ENCODE measurements around the gene TUT7. TPM values are rescaled to one million over a fixed set of nuclear protein-coding genes. Genes with fewer than 3 reads are reported as not detected.
"Not testable (repeated sequence)": the region's sequence is repeated elsewhere in the genome, so short reads cannot be mapped to it uniquely, and the experiment has no call there.

The TUT7 gene
- total RNA-seq, 1 donor from 2014 or later, result 34.0 TPM

DNA sequence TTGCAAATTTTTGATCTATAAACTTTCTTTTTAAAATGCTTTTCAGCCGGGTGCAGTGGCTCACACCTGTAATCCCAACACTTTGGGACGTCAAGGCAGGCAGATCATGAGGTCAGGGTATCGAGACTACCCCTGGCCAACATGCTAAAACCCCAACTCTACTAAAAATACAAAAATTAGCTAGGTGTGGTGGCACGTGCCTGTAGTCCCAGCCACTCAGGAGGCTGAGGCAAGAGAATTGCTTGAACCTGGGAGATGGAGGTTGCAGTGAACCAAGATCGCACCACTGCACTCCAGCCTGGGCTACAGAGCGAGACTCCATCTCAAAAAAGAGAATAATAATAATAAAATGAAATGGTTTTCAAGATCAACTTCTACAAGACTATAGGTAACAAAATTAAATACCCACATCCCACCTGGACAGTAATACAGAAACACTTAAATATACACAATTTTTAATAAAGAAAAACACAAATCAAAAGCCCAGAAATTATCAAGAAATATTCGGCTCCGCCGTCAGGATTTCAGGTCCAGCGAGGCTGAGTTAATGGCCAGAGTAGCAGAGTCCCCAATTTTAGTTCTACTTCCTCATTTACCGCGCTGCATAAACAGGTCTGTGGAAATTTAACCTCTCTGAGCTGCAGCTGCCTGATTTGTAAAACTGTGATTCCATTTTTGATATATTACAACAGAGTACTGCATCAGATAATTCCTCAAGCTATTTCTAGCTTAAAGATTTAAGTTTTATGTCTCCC, 4.0 kb downstream of the TUT7 start:
- no peak for DNase-seq

DNA sequence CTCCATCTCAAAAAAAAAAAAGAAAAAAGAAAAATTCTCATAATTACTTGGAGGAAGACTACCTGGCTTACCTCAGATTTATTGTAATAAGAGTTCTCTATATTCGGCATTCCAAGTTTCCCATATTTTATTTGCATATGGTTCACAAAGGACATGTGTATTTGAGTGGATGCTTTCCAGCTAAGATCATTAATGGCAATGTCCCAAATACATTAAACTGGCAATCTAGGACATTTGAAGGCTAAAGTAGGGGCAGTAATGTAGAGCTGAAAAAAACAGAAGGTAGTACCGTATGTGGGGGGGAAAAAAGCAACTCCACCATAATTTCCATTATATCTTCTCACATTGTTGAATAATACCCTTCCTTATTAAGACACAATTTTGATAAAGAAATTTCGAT, 4.9 kb downstream of the TUT7 start:
- no peak for DNase-seq

DNA sequence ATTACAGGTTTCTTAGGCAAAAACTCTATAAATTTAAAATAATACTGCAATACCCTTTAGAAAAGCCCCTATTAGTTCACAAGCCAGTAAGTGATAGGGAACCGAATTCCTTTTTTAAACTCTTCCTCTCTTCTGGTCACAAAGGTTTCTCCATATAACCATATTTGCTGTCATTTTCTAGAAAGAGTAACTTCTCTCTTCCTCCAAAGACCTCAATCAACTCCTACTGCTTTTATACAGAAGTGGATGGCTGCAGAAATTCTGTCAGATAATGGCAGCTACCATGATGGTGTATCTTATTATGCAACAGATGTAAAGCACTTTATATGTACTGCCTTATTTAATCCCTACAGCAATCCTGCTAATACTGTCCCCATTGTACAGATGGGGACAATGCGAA, 6.2 kb downstream of the TUT7 start:
- no peak for DNase-seq

DNA sequence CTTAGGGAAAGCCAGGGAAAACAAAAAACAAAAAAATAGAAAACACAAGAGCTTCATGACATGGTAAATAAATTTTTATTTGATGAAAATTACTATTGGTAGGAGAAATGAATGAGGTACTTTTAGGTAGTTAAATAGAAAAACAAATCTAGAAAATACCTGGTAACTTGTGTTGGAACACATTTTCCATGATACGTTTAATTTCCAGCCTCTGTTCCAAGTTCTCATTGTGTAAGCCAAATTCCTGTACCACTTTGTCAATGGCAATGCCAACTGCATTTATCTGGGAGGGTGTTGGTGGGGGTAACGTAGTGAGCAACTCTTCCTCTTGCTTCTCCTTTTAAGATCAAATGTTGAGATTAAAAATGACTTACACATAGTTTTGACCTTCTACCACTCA, 9.4 kb downstream of the TUT7 start:
- no peak for DNase-seq

DNA sequence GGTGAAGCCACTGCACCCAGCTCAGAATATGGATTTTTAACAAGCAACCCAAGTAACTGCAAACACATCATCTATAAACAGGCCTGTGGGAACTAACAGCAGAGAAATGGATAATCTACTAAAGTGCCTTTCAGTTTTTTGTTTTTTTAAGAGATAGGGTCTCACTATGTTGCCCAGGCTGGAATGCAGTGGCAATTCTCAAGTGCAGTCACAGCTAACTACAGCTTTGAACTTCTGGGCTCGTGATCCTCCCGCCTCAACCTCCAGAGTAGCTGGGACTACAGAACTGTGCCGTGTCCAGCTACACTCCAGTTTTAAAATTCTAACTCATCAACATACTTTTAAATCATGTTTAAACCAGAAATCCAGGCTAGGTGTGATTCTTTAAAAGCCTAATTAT, 11.9 kb downstream of the TUT7 start:
- no peak for DNase-seq

DNA sequence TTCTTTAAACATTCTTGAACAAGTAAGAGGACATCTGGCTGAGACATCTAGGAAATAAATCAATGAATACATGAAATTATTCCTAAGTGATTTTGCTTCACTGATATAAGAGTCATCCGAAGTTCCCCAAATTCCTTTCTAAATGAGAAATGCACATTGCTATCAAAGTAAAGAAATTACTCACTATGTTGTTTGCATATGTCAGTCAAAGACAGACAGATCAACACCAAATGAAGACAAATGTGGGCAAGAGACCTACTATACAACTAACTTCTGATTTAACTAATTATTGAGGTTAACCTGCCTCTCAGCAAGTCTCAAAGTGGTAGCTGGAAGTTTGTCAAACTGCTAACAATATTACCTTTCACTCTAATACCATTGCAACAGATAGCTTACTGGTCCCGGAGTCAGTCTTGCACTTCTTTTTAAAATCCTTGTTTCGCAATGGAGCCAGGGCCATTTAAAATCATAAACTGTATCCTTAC, 13.2 kb downstream of the TUT7 start:
- no peak for DNase-seq

DNA sequence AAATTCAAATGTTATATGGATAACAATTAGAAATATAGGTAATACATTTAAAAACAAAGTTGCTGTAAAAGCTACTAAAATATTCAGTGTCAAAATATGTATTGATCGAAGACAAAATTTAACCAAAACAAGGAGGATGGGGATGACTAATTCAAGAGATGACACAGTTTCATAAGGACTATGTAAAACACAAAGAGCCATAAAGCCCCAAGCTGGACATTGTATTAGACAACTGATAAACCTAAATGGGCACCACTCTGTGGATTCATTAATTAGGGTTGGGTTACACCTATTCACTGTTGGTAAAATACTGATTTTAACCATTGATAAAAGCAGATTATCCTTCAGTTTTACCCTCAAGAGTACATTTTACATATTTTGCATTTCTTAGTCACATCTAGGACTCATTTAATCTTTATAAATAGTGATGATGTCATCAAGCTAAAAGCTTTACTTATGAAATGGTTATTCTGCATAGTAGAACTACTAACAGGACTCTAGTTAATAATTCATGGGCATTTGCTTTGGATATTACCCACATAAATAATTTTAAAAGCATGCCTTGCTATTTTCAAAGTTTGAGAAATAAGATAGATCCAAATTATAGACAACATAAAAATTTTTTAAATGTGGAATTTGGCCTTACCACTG, 13.7 kb downstream of the TUT7 start:
- DNase-seq, result no peak

DNA sequence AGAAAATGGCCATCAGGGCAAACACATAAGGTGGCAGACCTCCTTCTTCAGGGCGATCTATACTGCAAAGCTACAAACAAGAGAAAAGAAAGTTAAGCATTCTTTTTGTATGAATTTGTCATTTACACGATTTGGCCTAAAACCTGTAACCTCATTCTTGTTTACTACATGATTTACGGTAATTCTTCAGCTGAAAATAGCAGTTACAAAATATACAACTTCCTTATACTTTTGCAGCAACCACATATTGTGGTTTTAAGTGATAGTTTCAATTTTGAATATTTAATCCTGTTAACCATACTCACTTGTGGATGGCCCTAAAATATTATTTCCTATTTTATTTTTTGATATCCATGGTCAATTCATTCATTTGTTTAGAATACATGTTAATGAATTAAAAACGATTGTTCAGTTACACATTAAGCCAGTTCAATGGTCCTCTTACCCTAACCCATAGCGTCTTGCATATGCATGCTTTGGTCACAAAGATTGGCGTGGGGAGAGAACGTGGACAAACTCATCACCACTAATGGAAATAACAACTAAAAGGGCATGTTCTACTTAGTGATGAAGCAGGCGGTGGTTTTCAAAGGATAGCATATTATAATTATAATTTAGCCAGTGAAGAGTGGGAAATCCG, 16.6 kb downstream of the TUT7 start:
- DNase-seq, result no peak

DNA sequence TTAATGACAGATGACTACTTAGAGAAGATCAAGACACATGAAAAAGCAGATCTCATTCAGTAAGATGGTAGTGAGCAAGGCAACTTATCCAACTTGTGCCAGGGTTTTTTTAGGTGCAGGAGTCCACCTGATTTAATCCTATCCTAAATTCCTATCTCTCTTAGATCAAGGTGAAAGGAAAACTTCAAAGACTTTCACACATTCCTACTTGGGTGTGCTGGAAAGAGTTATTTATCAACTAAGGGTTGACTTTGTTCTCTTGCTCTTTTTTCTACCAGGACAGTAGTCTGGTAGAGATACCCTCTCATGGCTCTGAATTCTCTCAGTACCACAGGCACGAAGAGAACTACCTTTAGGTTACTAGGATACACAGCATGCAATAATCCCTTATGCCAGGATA, 18.2 kb downstream of the TUT7 start:
- no peak for DNase-seq

DNA sequence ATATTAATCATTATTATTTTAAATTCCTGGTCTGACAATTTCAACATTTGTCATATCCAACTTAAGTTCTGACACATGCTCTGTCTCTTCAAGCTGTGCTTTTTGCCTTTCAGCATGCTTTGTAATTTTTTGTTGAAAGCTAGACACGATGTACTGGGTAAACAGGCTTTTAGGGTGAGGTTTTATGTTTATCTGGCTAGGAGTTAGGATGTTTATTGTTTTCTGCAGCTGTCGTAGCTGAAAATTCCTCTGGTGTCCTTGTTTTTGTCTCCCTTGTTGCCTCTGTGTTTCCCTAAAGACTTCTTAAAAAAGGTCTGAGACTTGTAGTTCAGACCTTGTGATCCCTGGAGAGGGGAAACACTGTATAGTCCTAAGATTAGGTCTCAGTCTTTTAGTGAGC, 20.6 kb downstream of the TUT7 start:
- no peak for DNase-seq

DNA sequence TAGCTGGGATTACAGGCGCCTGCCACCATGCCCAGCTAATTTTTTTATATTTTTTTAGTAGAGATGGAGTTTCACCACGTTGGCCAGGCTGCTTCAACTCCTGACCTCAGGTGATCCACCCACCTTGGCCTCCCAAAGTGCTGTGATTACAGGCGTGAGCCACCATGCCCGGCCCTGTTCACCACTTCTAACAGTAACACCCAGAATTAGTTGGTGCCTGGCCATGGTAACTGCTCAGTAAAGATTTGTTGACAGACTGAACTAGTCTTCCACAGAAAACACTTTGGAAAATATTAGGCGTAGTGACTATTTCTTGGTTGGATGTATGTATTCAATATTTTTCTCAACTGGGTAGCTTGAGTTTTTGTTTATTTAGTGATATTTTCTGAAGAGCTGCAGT, 24.0 kb downstream of the TUT7 start:
- DNase-seq, result no peak

DNA sequence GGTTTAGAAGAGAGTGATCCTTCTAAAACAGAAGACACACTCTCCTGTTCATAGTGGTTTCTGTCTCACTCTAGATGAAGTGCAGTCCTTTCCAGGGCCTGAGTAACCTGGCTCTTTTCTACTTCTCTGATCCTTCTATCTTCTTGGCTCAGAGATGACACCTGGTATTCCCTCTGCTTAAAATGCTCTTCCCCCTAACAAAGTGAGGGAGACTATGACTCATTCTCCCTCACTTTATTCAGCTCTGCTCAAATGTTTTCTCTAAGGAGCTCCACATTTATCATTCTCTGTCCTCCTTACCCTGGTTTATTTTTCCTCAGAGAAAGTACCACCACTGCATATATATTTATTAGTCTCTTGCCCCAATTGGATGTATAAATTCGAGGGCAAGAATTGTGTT, 24.6 kb downstream of the TUT7 start:
- no peak for DNase-seq

DNA sequence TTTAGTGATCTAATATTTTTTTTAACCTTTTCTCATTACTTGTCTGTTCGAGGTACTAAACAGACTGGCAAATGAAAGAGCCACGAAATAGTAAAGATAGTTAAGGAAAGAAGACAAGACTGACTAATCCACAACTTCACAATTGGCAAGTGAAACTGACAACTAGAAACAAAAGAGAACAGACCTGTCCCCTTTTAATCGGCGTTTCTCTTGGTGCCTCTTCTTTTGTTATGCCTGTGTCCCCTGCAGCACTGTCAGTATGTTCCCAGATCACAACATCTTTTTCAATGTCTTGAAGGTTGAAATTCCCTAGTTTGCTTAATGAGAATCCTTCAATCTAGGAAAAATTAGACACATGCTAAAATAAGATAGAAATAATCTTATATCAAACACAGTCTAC, 26.1 kb downstream of the TUT7 start:
- no peak for DNase-seq

DNA sequence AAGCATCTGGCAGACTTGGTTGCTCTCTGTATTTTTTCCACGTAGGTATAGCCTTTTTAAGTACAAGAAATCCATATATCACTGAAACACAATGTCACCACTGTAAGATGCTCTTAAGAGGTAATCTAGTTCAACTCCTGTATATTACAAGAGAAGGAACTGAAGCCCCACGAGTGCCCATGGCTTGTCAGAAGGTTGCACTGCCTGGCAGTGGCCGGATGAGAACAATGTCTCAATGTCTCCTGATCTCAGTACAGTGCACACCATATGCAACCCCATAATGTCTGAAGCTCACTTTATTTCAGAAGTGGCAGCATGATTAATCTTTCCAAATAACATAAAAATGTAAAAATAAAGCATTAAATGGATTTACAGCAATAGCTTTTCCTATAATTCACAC, 27.7 kb downstream of the TUT7 start:
- no peak for DNase-seq

DNA sequence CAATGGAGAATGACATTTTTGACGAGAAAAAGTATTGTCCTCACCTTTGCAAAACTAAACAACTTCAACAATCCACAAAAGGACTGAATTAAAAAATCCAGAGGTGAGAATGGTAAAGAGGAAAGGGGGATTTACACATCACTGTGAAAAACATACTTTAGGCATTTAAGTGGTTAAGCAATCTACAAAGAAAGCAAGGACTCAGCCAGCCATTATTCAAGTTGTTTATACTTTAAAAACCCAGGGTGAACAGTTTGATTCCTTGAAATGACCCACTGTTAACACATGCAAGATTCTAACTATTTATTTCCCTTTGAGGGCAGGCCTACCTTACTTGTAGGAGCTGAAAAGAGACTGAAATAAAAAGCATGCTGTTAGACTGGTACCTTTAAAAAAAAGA, 29.3 kb downstream of the TUT7 start:
- no peak for DNase-seq

DNA sequence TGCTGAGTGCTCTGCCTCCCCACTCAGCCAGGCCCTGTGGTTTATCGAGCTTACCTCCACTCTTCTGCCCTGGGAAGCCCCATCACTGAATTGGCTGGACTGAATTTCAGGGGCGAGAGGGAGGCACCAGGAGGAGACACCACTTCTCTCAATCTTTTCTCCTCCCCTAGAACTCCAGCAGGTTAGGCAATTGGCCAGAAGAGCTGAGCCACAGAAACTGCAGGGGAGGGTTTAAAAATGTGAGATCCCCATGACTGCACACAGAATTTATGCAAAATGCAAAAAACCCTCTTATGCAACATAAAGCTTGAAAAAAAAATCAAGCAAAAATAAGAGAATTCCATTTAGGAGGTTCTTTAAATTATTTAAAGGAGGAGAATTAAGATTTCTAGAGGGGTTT, 29.9 kb downstream of the TUT7 start:
- DNase-seq, result peak; percentile 21

DNA sequence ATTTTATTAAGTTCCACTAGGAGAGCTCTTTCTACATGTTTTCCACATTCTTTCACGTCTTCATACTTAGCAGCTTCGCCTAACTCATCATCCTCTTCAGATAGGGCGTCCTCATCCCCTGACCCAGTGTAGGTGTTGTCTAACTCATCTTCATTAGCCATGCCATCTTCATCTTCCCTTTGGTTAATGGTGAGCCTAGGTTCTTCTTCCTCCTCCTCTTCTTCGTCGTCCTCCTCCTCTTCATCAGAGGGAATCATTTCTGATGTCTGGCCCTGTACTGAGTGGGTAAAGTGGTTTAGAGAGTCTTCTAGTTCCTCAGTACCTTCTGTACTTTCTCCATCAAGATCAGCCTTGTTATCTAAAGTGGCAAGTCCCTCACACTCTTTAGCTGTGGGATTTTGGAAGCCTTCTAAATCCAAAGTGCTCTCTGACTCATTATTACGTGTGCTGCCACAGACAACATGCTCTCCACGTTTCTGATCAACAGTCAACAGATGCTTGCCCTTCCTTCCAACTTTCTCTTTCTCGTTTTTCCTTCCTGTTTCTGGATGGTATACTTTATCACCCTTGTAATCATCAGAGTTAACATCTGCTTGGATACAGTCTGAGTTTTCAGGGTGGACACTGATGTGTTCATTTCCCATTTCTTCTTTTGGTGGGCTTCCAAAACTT, 31.1 kb downstream of the TUT7 start:
- no peak for DNase-seq

DNA sequence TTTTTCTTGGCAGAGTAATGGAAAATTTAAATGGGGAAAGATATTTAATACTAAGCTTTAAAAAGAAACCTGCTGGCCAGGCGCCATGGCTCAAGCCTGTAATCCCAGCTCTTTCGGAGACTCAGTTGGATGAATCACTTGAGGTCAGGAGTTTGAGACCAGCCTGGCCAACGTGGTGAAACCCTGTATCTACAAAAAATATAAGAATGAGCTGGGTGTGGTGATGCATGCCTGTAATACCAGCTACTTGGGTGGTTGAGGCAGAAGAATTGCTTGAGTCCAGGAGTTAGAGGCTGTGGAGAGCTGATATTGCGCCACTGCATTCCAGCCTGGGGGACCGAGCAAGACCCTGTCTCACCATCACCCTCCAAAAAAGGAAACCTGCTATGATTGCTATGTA, 32.8 kb downstream of the TUT7 start:
- no peak for DNase-seq

DNA sequence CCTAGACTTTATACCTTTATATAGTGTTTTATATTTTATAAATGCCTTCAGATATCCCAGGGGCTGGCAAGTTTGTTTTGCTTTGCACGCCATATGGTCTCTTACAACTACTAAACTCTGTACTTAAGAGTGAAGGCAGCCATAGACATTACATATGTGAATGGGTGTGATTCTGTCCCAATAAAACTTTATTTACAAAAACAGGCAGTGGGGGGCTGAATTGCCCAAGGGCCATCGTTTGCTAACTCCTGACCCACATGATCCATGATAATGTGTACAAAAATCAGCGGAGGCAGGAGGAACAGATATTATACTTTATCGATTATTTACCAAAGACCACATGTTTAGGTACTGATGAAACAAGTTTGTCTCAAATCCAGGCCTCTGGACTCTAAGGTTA, 36.0 kb downstream of the TUT7 start:
- no peak for DNase-seq

DNA sequence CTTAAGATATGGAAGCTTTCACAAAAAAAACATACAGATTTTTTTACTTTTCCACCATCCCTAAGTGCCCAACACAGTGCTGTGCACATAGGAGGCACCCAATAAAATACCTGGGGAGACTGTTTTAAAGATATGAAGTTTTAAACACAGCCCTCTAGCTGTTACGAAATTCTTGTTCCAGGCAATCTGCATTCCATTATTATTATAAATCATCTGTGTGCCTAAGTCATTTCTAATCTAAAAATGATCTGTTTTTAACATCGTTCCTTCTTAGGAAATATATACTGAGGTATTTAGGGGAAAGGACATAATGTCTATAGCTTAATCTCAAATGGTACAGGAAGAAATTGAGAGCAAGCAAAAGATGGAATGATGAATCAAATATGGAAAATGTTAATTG, 39.1 kb downstream of the TUT7 start:
- no peak for DNase-seq

DNA sequence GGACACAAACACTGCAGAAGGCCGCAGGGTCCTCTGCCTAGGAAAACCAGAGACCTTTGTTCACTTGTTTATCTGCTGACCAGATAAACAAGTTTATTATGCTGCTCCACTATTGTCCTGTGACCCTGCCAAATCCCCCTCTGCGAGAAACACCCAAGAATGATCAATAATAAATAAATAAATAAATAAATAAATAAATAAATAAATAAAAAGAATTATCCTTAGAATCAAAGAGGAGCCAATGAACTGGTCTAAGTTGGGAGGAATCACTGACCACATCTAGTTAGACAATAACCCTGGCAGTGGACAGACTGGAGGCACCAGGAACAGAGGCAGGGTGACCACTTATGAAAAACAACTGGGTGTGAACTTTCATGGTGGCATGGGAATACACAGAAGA, 41.3 kb downstream of the TUT7 start:
- DNase-seq, result not testable (repeated sequence)

DNA sequence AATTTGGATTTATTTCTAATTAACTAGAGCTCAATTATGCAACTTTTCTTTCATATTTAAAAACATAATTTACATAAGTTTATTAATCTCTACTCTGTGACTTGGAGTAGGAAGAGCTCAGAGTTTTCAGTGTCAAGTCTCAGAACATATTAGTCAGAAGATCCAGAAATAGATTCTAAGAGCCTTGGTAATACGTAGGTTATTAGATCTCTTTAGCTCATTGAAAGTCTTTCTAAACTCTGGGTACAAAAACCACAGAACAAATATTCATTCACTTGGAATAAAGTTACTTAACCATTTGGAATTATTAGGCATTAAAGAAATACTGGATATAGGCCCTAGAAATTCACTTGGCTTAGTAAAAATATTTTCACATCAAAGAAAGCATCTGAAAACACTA, 45.5 kb downstream of the TUT7 start:
- no peak for DNase-seq

DNA sequence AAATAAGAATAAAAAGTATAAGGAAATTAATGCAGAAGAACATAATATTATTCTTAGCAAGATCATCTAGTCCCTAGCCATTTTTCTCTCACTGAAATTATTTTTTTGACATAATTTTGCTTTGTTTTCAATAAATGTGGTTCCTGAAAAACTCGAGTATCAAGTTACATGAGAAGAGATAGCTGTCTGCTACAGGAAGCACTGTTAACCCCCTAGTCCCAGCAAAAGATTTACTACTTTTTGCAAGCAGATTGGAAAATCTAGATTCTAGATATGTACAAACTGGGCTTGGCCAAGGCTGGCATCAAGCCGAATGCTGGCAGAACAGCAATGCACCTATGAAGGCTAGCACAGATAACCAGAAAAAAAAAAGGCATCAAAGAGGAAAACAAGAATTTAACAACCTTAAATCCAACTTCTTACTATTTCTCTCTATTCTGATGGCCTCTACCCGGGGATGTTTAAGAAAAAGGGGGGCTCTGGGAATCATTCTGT, 49.9 kb downstream of the TUT7 start:
- DNase-seq, result no peak

Measured in occipital lobe (tissue), 2 donors.